ENCODE results near the gene TFG.

TFG gene

DNA sequence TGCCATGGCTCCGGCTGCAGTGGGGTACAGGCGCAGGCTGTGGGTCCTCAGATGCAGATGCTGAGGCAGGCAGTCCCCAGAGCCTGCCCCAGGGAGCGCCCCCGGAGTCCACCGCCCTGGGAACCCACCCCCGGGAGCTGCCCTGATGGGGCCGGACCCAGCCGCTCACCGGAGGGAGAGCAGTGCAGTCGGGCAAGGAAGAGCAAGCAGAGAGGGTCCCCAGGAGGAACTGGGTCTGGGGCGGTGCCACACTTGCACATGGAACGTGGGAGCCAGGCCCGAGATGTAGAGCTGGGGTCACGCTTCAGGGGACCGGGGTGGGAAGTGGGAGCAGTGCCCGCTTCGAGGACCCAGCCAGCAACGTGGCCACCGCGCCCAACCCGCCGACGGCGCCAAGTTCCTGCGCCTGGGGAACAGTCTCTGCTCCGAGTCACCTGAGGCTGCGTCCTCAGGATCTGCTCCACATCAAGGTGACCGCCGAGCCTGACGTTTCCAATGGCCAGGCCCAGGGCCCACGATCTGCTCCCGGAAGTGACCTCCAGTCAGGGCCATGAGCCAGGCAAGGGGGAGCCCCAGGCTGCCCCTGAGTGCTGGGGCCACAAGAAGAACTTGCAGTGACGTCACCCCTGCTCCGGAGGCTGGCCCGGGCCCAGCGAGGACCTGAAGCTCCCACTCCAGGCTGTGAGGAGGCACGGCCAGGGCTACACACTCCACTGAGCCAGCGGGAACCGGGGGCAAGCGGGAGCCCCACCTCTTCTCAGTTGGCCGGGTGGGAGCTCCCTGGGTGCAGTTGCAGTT lies 27.0 kb upstream of the TFG start:
- Histone ChIP-seq H2BK15ac (ENCODE audit: low read length) (no peak overlapping the region), H3K9ac (ENCODE audit: low read depth, low read length, poor library complexity) (no peak overlapping the region), H4K91ac (ENCODE audit: low read depth, low read length, poor library complexity) (no peak overlapping the region), H3K4me2 (ENCODE audit: insufficient read depth, low read length, poor library complexity, severe bottlenecking) (no peak overlapping the region), H2BK120ac (ENCODE audit: low read depth, low read length) (no peak overlapping the region), H3K27me3 (ENCODE audit: control insufficient read depth in 3 of 3, insufficient read depth in 3 of 3, low read depth in 1 of 3, low read length in 3 of 3) (no peaks in the 10 kb centered on the region), H3K36me3 (replicated peaks in 1 of 2; ENCODE audit: control insufficient read depth in 2 of 2, insufficient read depth in 2 of 2, low read length in 2 of 2) (no peaks in the 10 kb centered on the region), H3K18ac (ENCODE audit: low read length) (peak overlapping the region; percentile 48), H3K79me1 (ENCODE audit: low read depth, low read length) (no peaks in the 10 kb centered on the region), H3K23ac (ENCODE audit: low read depth, low read length, poor library complexity) (peak overlapping the region; percentile 55), H2AFZ (ENCODE audit: low read length) (peak overlapping the region; percentile 48), H3K4me3 (ENCODE audit: low read length in 2 of 2) (no peak overlapping the region), H3K4me1 (ENCODE audit: control insufficient read depth in 2 of 2, insufficient read depth in 1 of 2, low read depth in 1 of 2, low read length in 2 of 2) (no peaks in the 10 kb centered on the region), H2BK12ac (ENCODE audit: low read length) (no peak overlapping the region), H3K4ac (ENCODE audit: low read length) (peak overlapping the region; percentile 37), H2BK5ac (ENCODE audit: low read length) (no peak overlapping the region), H3K9me3 (replicated peaks in 1 of 2; ENCODE audit: control insufficient read depth in 2 of 2, insufficient read depth in 1 of 2, low read depth in 1 of 2, low read length in 2 of 2) (no peaks in the 10 kb centered on the region), H3K14ac (ENCODE audit: low read length) (peak overlapping the region; percentile 21), H4K8ac (ENCODE audit: low read depth, low read length) (no peak overlapping the region), H2AK5ac (ENCODE audit: low read depth, low read length) (peak overlapping the region; percentile 70), H3K27ac (replicated peaks; ENCODE audit: low read length) (no peak overlapping the region)
- no peak for DNase-seq (ENCODE audit: low spot score)
- no CpG with 5 or more reads among the region's 41 CpGs for WGBS, 2 donors (ENCODE audit: extremely low coverage in 2 of 2, insufficient read length in 2 of 2, insufficient replicate concordance in 1 of 2)

DNA sequence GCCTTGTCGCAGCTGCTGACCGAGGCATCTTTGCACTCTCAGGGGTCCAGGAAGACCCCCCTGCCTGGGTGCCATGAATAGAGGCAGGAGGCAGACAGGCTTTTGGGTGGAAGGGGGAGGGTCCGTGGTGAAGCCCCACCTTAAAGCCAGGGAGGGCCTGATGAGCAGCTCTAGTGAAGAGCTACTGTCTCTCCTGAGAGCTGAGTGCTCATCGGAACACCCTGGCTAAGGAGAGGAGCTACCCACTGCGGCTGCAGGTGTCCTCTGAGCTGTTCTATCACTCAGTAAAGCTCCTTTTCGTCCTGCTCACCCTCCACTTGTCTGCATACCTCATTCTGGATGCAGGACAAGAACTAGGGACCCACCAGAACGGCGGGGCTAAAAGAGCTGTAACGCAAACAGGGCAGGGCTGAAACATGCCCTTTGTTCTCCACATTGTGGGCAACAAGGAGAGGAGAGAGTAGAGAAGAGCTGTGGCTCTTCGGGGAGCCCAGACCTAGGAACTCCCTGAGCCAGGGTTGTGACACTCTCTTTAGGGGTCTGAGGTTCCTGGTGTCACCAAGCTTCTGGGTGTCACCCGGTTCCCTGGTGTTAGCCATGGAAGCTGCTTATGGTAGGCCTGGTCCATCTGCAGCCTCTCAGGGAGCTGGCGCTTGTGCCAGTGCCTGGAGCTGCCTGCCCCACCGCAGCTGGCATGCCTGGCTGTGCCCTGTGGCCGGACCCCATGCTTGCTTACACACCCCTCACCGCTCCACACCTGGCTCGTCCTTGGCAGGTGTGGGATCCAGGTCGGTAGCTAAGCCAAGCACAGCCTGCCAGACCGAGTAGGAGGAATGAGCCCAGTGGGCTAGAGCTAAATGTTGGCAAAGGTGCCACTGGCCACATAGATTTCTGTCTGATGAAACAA lies 26.2 kb upstream of the TFG start:
- Histone ChIP-seq H3K14ac (ENCODE audit: low read length) (no peak overlapping the region), H3K4ac (ENCODE audit: low read length) (peak overlapping the region; percentile 37), H4K91ac (ENCODE audit: low read depth, low read length, poor library complexity) (peak overlapping the region; percentile 87), H3K4me2 (ENCODE audit: insufficient read depth, low read length, poor library complexity, severe bottlenecking) (no peak overlapping the region), H3K18ac (ENCODE audit: low read length) (peak overlapping the region; percentile 53), H2AFZ (ENCODE audit: low read length) (peak overlapping the region; percentile 48), H2BK15ac (ENCODE audit: low read length) (no peak overlapping the region), H2BK5ac (ENCODE audit: low read length) (no peak overlapping the region), H3K4me1 (ENCODE audit: control insufficient read depth in 2 of 2, insufficient read depth in 1 of 2, low read depth in 1 of 2, low read length in 2 of 2) (no peaks in the 10 kb centered on the region), H2BK120ac (ENCODE audit: low read depth, low read length) (no peak overlapping the region), H3K36me3 (replicated peaks in 1 of 2; ENCODE audit: control insufficient read depth in 2 of 2, insufficient read depth in 2 of 2, low read length in 2 of 2) (no peaks in the 10 kb centered on the region), H3K27me3 (ENCODE audit: control insufficient read depth in 3 of 3, insufficient read depth in 3 of 3, low read depth in 1 of 3, low read length in 3 of 3) (no peaks in the 10 kb centered on the region), H3K4me3 (ENCODE audit: low read length in 2 of 2) (peak overlapping the region in 1 of 2 donors; percentile 60), H3K27ac (replicated peaks; ENCODE audit: low read length) (no peak overlapping the region), H2AK5ac (ENCODE audit: low read depth, low read length) (no peak overlapping the region), H3K23ac (ENCODE audit: low read depth, low read length, poor library complexity) (peak overlapping the region; percentile 55), H3K9ac (ENCODE audit: low read depth, low read length, poor library complexity) (no peak overlapping the region), H2BK12ac (ENCODE audit: low read length) (no peak overlapping the region), H3K79me1 (ENCODE audit: low read depth, low read length) (no peaks in the 10 kb centered on the region), H4K8ac (ENCODE audit: low read depth, low read length) (no peak overlapping the region), H3K9me3 (replicated peaks in 1 of 2; ENCODE audit: control insufficient read depth in 2 of 2, insufficient read depth in 1 of 2, low read depth in 1 of 2, low read length in 2 of 2) (no peaks in the 10 kb centered on the region)
- WGBS, 2 donors (ENCODE audit: extremely low coverage in 2 of 2, insufficient read length in 2 of 2, insufficient replicate concordance in 1 of 2): no CpG with 5 or more reads among the region's 18 CpGs
- no peak for DNase-seq (ENCODE audit: low spot score)

- DNase-seq (ENCODE audit: low spot score): no peak
- H2BK120ac ChIP-seq (ENCODE audit: low read depth, low read length): no peak overlapping the region
Measured at GRCh38 chr3:100693225-100693624, 16.1 kb upstream of the TFG start.

DNA sequence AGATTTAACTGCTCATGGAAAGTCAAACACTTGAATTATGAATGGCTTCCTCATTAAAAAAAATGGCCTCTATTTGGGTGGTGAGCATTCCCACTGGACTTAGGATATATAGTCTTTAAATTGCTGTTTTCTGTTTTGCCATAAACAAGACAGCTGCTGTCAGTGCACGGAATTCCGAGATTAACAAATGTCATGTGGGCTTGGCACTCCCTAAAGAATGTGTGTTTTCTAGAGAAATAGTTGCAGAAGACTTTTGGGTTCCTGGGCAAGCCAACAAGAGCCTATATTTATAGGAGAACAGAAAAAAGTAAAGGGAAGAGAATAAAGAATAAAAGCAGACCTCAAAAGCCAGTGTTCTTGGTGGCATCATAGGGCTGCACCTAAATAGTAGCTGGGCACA lies 13.6 kb upstream of the TFG start:
- Histone ChIP-seq H3K79me1 (ENCODE audit: low read depth, low read length) (no peaks in the 10 kb centered on the region), H3K4me3 (ENCODE audit: low read length in 2 of 2) (no peak overlapping the region), H4K8ac (ENCODE audit: low read depth, low read length) (no peak overlapping the region), H3K14ac (ENCODE audit: low read length) (no peak overlapping the region), H4K91ac (ENCODE audit: low read depth, low read length, poor library complexity) (no peak overlapping the region), H2AFZ (ENCODE audit: low read length) (no peak overlapping the region), H3K23ac (ENCODE audit: low read depth, low read length, poor library complexity) (no peak overlapping the region), H3K9me3 (replicated peaks in 1 of 2; ENCODE audit: control insufficient read depth in 2 of 2, insufficient read depth in 1 of 2, low read depth in 1 of 2, low read length in 2 of 2) (no peaks in the 10 kb centered on the region), H3K4ac (ENCODE audit: low read length) (no peak overlapping the region), H3K4me2 (ENCODE audit: insufficient read depth, low read length, poor library complexity, severe bottlenecking) (no peak overlapping the region), H2BK5ac (ENCODE audit: low read length) (no peak overlapping the region), H2BK120ac (ENCODE audit: low read depth, low read length) (no peak overlapping the region), H2BK15ac (ENCODE audit: low read length) (no peak overlapping the region), H3K18ac (ENCODE audit: low read length) (no peak overlapping the region), H3K36me3 (replicated peaks in 1 of 2; ENCODE audit: control insufficient read depth in 2 of 2, insufficient read depth in 2 of 2, low read length in 2 of 2) (no peaks in the 10 kb centered on the region), H3K4me1 (ENCODE audit: control insufficient read depth in 2 of 2, insufficient read depth in 1 of 2, low read depth in 1 of 2, low read length in 2 of 2) (no peaks in the 10 kb centered on the region), H3K27ac (replicated peaks; ENCODE audit: low read length) (no peak overlapping the region), H3K9ac (ENCODE audit: low read depth, low read length, poor library complexity) (no peak overlapping the region), H2BK12ac (ENCODE audit: low read length) (no peak overlapping the region), H2AK5ac (ENCODE audit: low read depth, low read length) (no peak overlapping the region), H3K27me3 (ENCODE audit: control insufficient read depth in 3 of 3, insufficient read depth in 3 of 3, low read depth in 1 of 3, low read length in 3 of 3) (peaks cover 0 to 3% (median 0%) of the 10 kb centered on the region in 3 experiments)
- DNase-seq (ENCODE audit: low spot score): no peak
- no CpG with 5 or more reads among the region's 2 CpGs for WGBS, 2 donors (ENCODE audit: extremely low coverage in 2 of 2, insufficient read length in 2 of 2, insufficient replicate concordance in 1 of 2)

More at GRCh38 chr3:100693225-100693624, 16.1 kb upstream of the TFG start:
- Histone ChIP-seq H3K9me3 (replicated peaks in 1 of 2; ENCODE audit: control insufficient read depth in 2 of 2, insufficient read depth in 1 of 2, low read depth in 1 of 2, low read length in 2 of 2) (no peaks in the 10 kb centered on the region), H2BK12ac (ENCODE audit: low read length) (no peak overlapping the region), H3K14ac (ENCODE audit: low read length) (no peak overlapping the region), H3K4me3 (ENCODE audit: low read length in 2 of 2) (no peak overlapping the region), H3K27ac (replicated peaks; ENCODE audit: low read length) (no peak overlapping the region), H4K91ac (ENCODE audit: low read depth, low read length, poor library complexity) (no peak overlapping the region), H2BK15ac (ENCODE audit: low read length) (no peak overlapping the region), H4K8ac (ENCODE audit: low read depth, low read length) (no peak overlapping the region), H3K36me3 (replicated peaks in 1 of 2; ENCODE audit: control insufficient read depth in 2 of 2, insufficient read depth in 2 of 2, low read length in 2 of 2) (no peaks in the 10 kb centered on the region), H3K23ac (ENCODE audit: low read depth, low read length, poor library complexity) (no peak overlapping the region), H3K9ac (ENCODE audit: low read depth, low read length, poor library complexity) (no peak overlapping the region), H3K4ac (ENCODE audit: low read length) (no peak overlapping the region), H3K18ac (ENCODE audit: low read length) (no peak overlapping the region), H2AK5ac (ENCODE audit: low read depth, low read length) (no peak overlapping the region), H3K27me3 (ENCODE audit: control insufficient read depth in 3 of 3, insufficient read depth in 3 of 3, low read depth in 1 of 3, low read length in 3 of 3) (peaks cover 0 to 3% (median 0%) of the 10 kb centered on the region in 3 experiments), H2BK5ac (ENCODE audit: low read length) (no peak overlapping the region), H3K79me1 (ENCODE audit: low read depth, low read length) (no peaks in the 10 kb centered on the region), H3K4me1 (ENCODE audit: control insufficient read depth in 2 of 2, insufficient read depth in 1 of 2, low read depth in 1 of 2, low read length in 2 of 2) (no peaks in the 10 kb centered on the region), H3K4me2 (ENCODE audit: insufficient read depth, low read length, poor library complexity, severe bottlenecking) (no peak overlapping the region), H2AFZ (ENCODE audit: low read length) (no peak overlapping the region)

All from neuronal stem cell (in vitro differentiated cells).